ENCODE results near the gene KRT2. TPM values are rescaled to one million over a fixed set of nuclear protein-coding genes. Genes with fewer than 3 reads are reported as not detected.

Gene KRT2
- total and polyA plus RNA-seq, 7 donors = not detected

- H3K27ac ChIP-seq = no peak overlapping the region
- H3K27me3 ChIP-seq (ENCODE audit: insufficient read depth in 3 of 3, low read length in 2 of 3) = peaks cover 3 to 9% (median 7%) of the 10 kb centered on the region in 3 donors
- TF ChIP-seq CTCF (IDR thresholded peaks at IDR 0.05) = no peak
- no peak overlapping the region for H3K4me3 ChIP-seq
- intact Hi-C loops (cut with DNase I) = no loop called here
- WGBS, 3 donors = 30 to 38% (median 31%) methylated on average over 12 of the region's 12 CpGs
- ATAC-seq (no peak), DNase-seq (no peak)
- H3K4me1 ChIP-seq = no peaks in the 10 kb centered on the region
- no peaks in the 10 kb centered on the region for H3K36me3 ChIP-seq (ENCODE audit: insufficient read depth in 1 of 2, low read depth in 1 of 2)
- H3K9me3 ChIP-seq = no peaks in the 10 kb centered on the region
Observed at GRCh38 chr12:52650520-52651081, 1.4 kb downstream of the KRT2 start.

GRCh38 chr12:52649066-52649465 is 2.9 kb downstream of the KRT2 start:
- peaks cover 0 to 13% (median 4%) of the 10 kb centered on the region in 3 donors for H3K27me3 ChIP-seq (ENCODE audit: insufficient read depth in 3 of 3, low read length in 2 of 3)
- intact Hi-C loops (cut with DNase I) = no loop called here
- no peak overlapping the region for H3K4me3 ChIP-seq
- DNase-seq = no peak
- H3K27ac ChIP-seq = no peak overlapping the region
- no peak for TF ChIP-seq CTCF (IDR thresholded peaks at IDR 0.05)
- H3K4me1 ChIP-seq = no peaks in the 10 kb centered on the region
- no peak for ATAC-seq
- H3K9me3 ChIP-seq = no peaks in the 10 kb centered on the region
- no peaks in the 10 kb centered on the region for H3K36me3 ChIP-seq (ENCODE audit: insufficient read depth in 1 of 2, low read depth in 1 of 2)
- WGBS, 3 donors = 76% methylated on average over 6 of the region's 6 CpGs

GRCh38 chr12:52648012-52648550 is 3.9 kb downstream of the KRT2 start:
- Histone ChIP-seq H3K36me3 (ENCODE audit: insufficient read depth in 1 of 2, low read depth in 1 of 2) (no peaks in the 10 kb centered on the region), H3K4me3 (no peak overlapping the region), H3K9me3 (no peaks in the 10 kb centered on the region), H3K27me3 (ENCODE audit: insufficient read depth in 3 of 3, low read length in 2 of 3) (peaks cover 0 to 13% (median 4%) of the 10 kb centered on the region in 3 donors), H3K27ac (no peak overlapping the region), H3K4me1 (no peaks in the 10 kb centered on the region)
- 92 to 97% (median 95%) methylated on average over 8 of the region's 8 CpGs for WGBS, 3 donors
- no peak for TF ChIP-seq CTCF (IDR thresholded peaks at IDR 0.05)
- ATAC-seq = no peak
- intact Hi-C loops (cut with DNase I) = no loop called here
- DNase-seq = no peak

- Histone ChIP-seq H3K4me3 (no peak overlapping the region), H3K27me3 (ENCODE audit: insufficient read depth in 3 of 3, low read length in 2 of 3) (peaks cover 0 to 10% (median 4%) of the 10 kb centered on the region in 3 donors), H3K9me3 (no peaks in the 10 kb centered on the region), H3K4me1 (no peaks in the 10 kb centered on the region), H3K36me3 (ENCODE audit: insufficient read depth in 1 of 2, low read depth in 1 of 2) (no peaks in the 10 kb centered on the region), H3K27ac (no peak overlapping the region)
- 91 to 93% (median 93%) methylated on average over 9 of the region's 9 CpGs for WGBS, 3 donors
- ATAC-seq = no peak
- intact Hi-C loops (cut with DNase I) = no loop called here
- no peak for TF ChIP-seq CTCF (IDR thresholded peaks at IDR 0.05)
- no peak for DNase-seq
Observed at GRCh38 chr12:52647601-52648000, 4.4 kb downstream of the KRT2 start.

- intact Hi-C loops (cut with DNase I) = no loop called here
- ATAC-seq = no peak
- no peak overlapping the region for H3K27ac ChIP-seq
- no peak overlapping the region for H3K4me3 ChIP-seq
- H3K27me3 ChIP-seq (ENCODE audit: insufficient read depth in 3 of 3, low read length in 2 of 3) = peaks cover 0 to 10% (median 8%) of the 10 kb centered on the region in 3 donors
- no peak for TF ChIP-seq CTCF (IDR thresholded peaks at IDR 0.05)
- H3K9me3 ChIP-seq = no peaks in the 10 kb centered on the region
- no peaks in the 10 kb centered on the region for H3K36me3 ChIP-seq (ENCODE audit: insufficient read depth in 1 of 2, low read depth in 1 of 2)
- 81 to 84% (median 82%) methylated on average over 12 of the region's 12 CpGs for WGBS, 3 donors
- DNase-seq = no peak
- no peaks in the 10 kb centered on the region for H3K4me1 ChIP-seq
Observed at GRCh38 chr12:52646613-52647012, 5.4 kb downstream of the KRT2 start.
